ENCODE results near the gene IDH3G. TPM values are rescaled to one million over a fixed set of nuclear protein-coding genes. Genes with fewer than 3 reads are reported as not detected.

Gene IDH3G
- total and polyA plus RNA-seq, 2 experiments from 2014 or later: 41.4 to 49.0 TPM

Other genes with a start within 250 kb of the IDH3G start
- gene CCNQ, start 195.2 kb downstream of the IDH3G start, total RNA-seq (2014; rRNA removed; shearing (Covaris generic)): 18.3 and 30.2 TPM in 2 replicates
- 19.4 and 23.9 TPM in 2 replicates for gene CCNQ, start 195.2 kb downstream of the IDH3G start, polyA plus RNA-seq (2016; fragmentation: Nextera tagmentation; extraction: Ambion mirVana)
- 3.4 and 3.9 TPM in 2 replicates for gene DUSP9, start 147.2 kb downstream of the IDH3G start, total RNA-seq (2014; rRNA removed; shearing (Covaris generic))
- gene DUSP9, start 147.2 kb downstream of the IDH3G start, polyA plus RNA-seq (2016; fragmentation: Nextera tagmentation; extraction: Ambion mirVana): 0.54 and 0.71 TPM in 2 replicates
- 5.4 and 11.9 TPM in 2 replicates for gene PNCK, start 120.6 kb downstream of the IDH3G start, total RNA-seq (2014; rRNA removed; shearing (Covaris generic))
- 3.0 and 3.5 TPM in 2 replicates for gene PNCK, start 120.6 kb downstream of the IDH3G start, polyA plus RNA-seq (2016; fragmentation: Nextera tagmentation; extraction: Ambion mirVana)
- 61.9 and 68.6 TPM in 2 replicates for gene SLC6A8, start 106.4 kb downstream of the IDH3G start, total RNA-seq (2014; rRNA removed; shearing (Covaris generic))
- 19.5 and 22.2 TPM in 2 replicates for gene SLC6A8, start 106.4 kb downstream of the IDH3G start, polyA plus RNA-seq (2016; fragmentation: Nextera tagmentation; extraction: Ambion mirVana)
- gene BCAP31, start 70.0 kb downstream of the IDH3G start, total RNA-seq (2014; rRNA removed; shearing (Covaris generic)): 85.0 and 104 TPM in 2 replicates
- gene BCAP31, start 70.0 kb downstream of the IDH3G start, polyA plus RNA-seq (2016; fragmentation: Nextera tagmentation; extraction: Ambion mirVana): 136 and 145 TPM in 2 replicates
- gene ABCD1, start 69.5 kb downstream of the IDH3G start, total RNA-seq (2014; rRNA removed; shearing (Covaris generic)): 4.0 and 8.9 TPM in 2 replicates
- gene ABCD1, start 69.5 kb downstream of the IDH3G start, polyA plus RNA-seq (2016; fragmentation: Nextera tagmentation; extraction: Ambion mirVana): 2.4 and 2.9 TPM in 2 replicates
- 3.2 and 4.1 TPM in 2 replicates for gene PLXNB3, start 30.1 kb downstream of the IDH3G start, total RNA-seq (2014; rRNA removed; shearing (Covaris generic))
- gene PLXNB3, start 30.1 kb downstream of the IDH3G start, polyA plus RNA-seq (2016; fragmentation: Nextera tagmentation; extraction: Ambion mirVana): 0.30 and 0.70 TPM in 2 replicates
- gene SRPK3, start 13.3 kb downstream of the IDH3G start, total RNA-seq (2014; rRNA removed; shearing (Covaris generic)): 0.23 TPM in 1 of 2 replicates, not detected in the other
- gene SRPK3, start 13.3 kb downstream of the IDH3G start, polyA plus RNA-seq (2016; fragmentation: Nextera tagmentation; extraction: Ambion mirVana): 0.15 and 0.19 TPM in 2 replicates
- 107 and 168 TPM in 2 replicates for gene SSR4, start 293 bp upstream of the IDH3G start, total RNA-seq (2014; rRNA removed; shearing (Covaris generic))
- 352 and 404 TPM in 2 replicates for gene SSR4, start 293 bp upstream of the IDH3G start, polyA plus RNA-seq (2016; fragmentation: Nextera tagmentation; extraction: Ambion mirVana)
- 194 and 230 TPM in 2 replicates for gene PDZD4, start 36.2 kb upstream of the IDH3G start, total RNA-seq (2014; rRNA removed; shearing (Covaris generic))
- gene PDZD4, start 36.2 kb upstream of the IDH3G start, polyA plus RNA-seq (2016; fragmentation: Nextera tagmentation; extraction: Ambion mirVana): 30.5 and 34.5 TPM in 2 replicates
- 27.6 and 29.2 TPM in 2 replicates for gene L1CAM, start 91.8 kb upstream of the IDH3G start, total RNA-seq (2014; rRNA removed; shearing (Covaris generic))
- gene L1CAM, start 91.8 kb upstream of the IDH3G start, polyA plus RNA-seq (2016; fragmentation: Nextera tagmentation; extraction: Ambion mirVana): 7.4 and 7.8 TPM in 2 replicates
- gene AVPR2, start 110.3 kb upstream of the IDH3G start, total RNA-seq (2014; rRNA removed; shearing (Covaris generic)): not detected in 2 replicates
- not detected in 2 replicates for gene AVPR2, start 110.3 kb upstream of the IDH3G start, polyA plus RNA-seq (2016; fragmentation: Nextera tagmentation; extraction: Ambion mirVana)
- gene ARHGAP4, start 131.9 kb upstream of the IDH3G start, total RNA-seq (2014; rRNA removed; shearing (Covaris generic)): 57.8 and 59.5 TPM in 2 replicates
- gene ARHGAP4, start 131.9 kb upstream of the IDH3G start, polyA plus RNA-seq (2016; fragmentation: Nextera tagmentation; extraction: Ambion mirVana): 21.2 and 21.5 TPM in 2 replicates
- 112 and 136 TPM in 2 replicates for gene NAA10, start 140.7 kb upstream of the IDH3G start, total RNA-seq (2014; rRNA removed; shearing (Covaris generic))
- 140 and 145 TPM in 2 replicates for gene NAA10, start 140.7 kb upstream of the IDH3G start, polyA plus RNA-seq (2016; fragmentation: Nextera tagmentation; extraction: Ambion mirVana)
- gene RENBP, start 150.3 kb upstream of the IDH3G start, total RNA-seq (2014; rRNA removed; shearing (Covaris generic)): 8.6 and 10.3 TPM in 2 replicates
- gene RENBP, start 150.3 kb upstream of the IDH3G start, polyA plus RNA-seq (2016; fragmentation: Nextera tagmentation; extraction: Ambion mirVana): 1.5 and 2.0 TPM in 2 replicates
- 169 and 188 TPM in 2 replicates for gene HCFC1, start 177.4 kb upstream of the IDH3G start, total RNA-seq (2014; rRNA removed; shearing (Covaris generic))
- gene HCFC1, start 177.4 kb upstream of the IDH3G start, polyA plus RNA-seq (2016; fragmentation: Nextera tagmentation; extraction: Ambion mirVana): 33.0 and 33.2 TPM in 2 replicates
- gene TMEM187, start 178.4 kb upstream of the IDH3G start, total RNA-seq (2014; rRNA removed; shearing (Covaris generic)): 4.4 and 9.7 TPM in 2 replicates
- gene TMEM187, start 178.4 kb upstream of the IDH3G start, polyA plus RNA-seq (2016; fragmentation: Nextera tagmentation; extraction: Ambion mirVana): 2.4 and 2.5 TPM in 2 replicates
- gene IRAK1, start 225.5 kb upstream of the IDH3G start, total RNA-seq (2014; rRNA removed; shearing (Covaris generic)): 30.4 and 38.0 TPM in 2 replicates
- gene IRAK1, start 225.5 kb upstream of the IDH3G start, polyA plus RNA-seq (2016; fragmentation: Nextera tagmentation; extraction: Ambion mirVana): 21.6 and 23.0 TPM in 2 replicates